Panc1 (cell line): Measurements from ENCODE around the gene VOPP1. TPM values are rescaled to one million over a fixed set of nuclear protein-coding genes. Genes with fewer than 3 reads are reported as not detected.

Experiments used
- ATAC-seq: fragments of 200-7000 bp; cut with Tn5 transposase; 2 replicates; pipeline ENCODE4 v1.9.1; 2020; ENCODE audit warnings: mild to moderate bottlenecking, moderate library complexity
- BruUV-seq: library from RNA; stranded (reverse); fragments of 400-500 nt; replicated peaks from 2 replicates; lab custom pipeline; 2021; lab: Mats Ljungman, UMichigan
- CTCF ChIA-PET: fragments of 300-600 bp; sonication (Branson Sonifier 250); formaldehyde crosslinking; loops from one replicate; lab custom pipeline; 2022; ENCODE audit warnings: antibody characterized with exemption; lab: Charles Lee
- POLR2A ChIA-PET: fragments of 300-600 bp; sonication (Branson Sonifier 250); formaldehyde crosslinking; loops from one replicate; lab custom pipeline; 2022; ENCODE audit warnings: antibody characterized with exemption; lab: Charles Lee
- DNase-seq: peaks from one replicate; pipeline ENCODE4 v3.0.0-alpha.2; 2010; ENCODE audit warnings: low read depth, low spot score
- H3K27ac ChIP-seq: 2 replicates; pipeline ENCODE4 v1.5.1; 2011; ENCODE audit warnings: mild to moderate bottlenecking, low read length, inconsistent platforms
- H3K27me3 ChIP-seq: fragments of 200-500 bp; sonication (Bioruptor generic); 2 replicates; pipeline ENCODE4 v1.6.0; 2014; ENCODE audit warnings: low read length, inconsistent platforms; ENCODE audit not compliant: control insufficient read depth, insufficient read depth
- H3K36me3 ChIP-seq: fragments of 200-500 bp; sonication (Bioruptor generic); 2 replicates; pipeline ENCODE4 v1.5.1; 2014; ENCODE audit warnings: inconsistent platforms, mild to moderate bottlenecking, low read length, moderate library complexity; ENCODE audit not compliant: control insufficient read depth, insufficient read depth
- H3K4me1 ChIP-seq: 2 replicates; pipeline ENCODE4 v1.5.1; 2011; ENCODE audit warnings: inconsistent platforms, mild to moderate bottlenecking, low read length, moderate library complexity; ENCODE audit not compliant: control insufficient read depth, insufficient read depth
- H3K4me3 ChIP-seq, 2 experiments: 2 replicates each; pipeline ENCODE4 v1.5.1; 2011 to 2012; ENCODE audit warnings: low read depth in 2 of 2, low read length in 2 of 2, mild to moderate bottlenecking in 2 of 2, inconsistent platforms in 1 of 2, moderate library complexity in 1 of 2
- H3K9me3 ChIP-seq: fragments of 200-500 bp; sonication (Bioruptor generic); 2 replicates; pipeline ENCODE4 v1.5.1; 2014; ENCODE audit warnings: low read depth, mild to moderate bottlenecking, inconsistent platforms, low read length, moderate library complexity; ENCODE audit not compliant: control insufficient read depth, insufficient read depth
- POLR2AphosphoS5 ChIP-seq: IDR thresholded peaks from 2 replicates; pipeline ENCODE4 v1.6.1; 2012; ENCODE audit warnings: mild to moderate bottlenecking, low read depth, low read length, moderate library complexity
- SIN3A ChIP-seq: IDR thresholded peaks from 2 replicates; pipeline ENCODE4 v1.6.1; 2012; ENCODE audit warnings: low read depth, mild to moderate bottlenecking, low read length, moderate library complexity, borderline replicate concordance; ENCODE audit not compliant: insufficient read depth
- TCF7L2 ChIP-seq: IDR thresholded peaks from 2 replicates; pipeline ENCODE4 v1.6.1; 2011; ENCODE audit warnings: mild to moderate bottlenecking, low read depth, low read length, inconsistent platforms
- in situ Hi-C: cut with HindIII; loops from 2 replicates; pipeline ENCODE4 v1.10.0; 2016; ENCODE audit warnings: low sequenced_read_pairs, low pct_unique_long_range_greater_than_20kb
- intact Hi-C: fragments of 100-400 bp; cut with micrococcal nuclease; formaldehyde crosslinking; loops from one replicate; pipeline ENCODE4 v1.10.0; 2022; ENCODE audit not compliant: unreplicated experiment
- total RNA-seq: library from RNA; stranded (reverse); gene quantifications from one replicate; pipeline ENCODE4 v1.2.1, GENCODE V29; 2021; ENCODE audit not compliant: unreplicated experiment
- TF ChIP-seq, protein P1 (sequence below): fragments of 450-650 bp; IDR thresholded peaks from 2 replicates; pipeline ENCODE4 v1.5.1; 2017; ENCODE audit warnings: mild to moderate bottlenecking
- TF ChIP-seq, protein P2 (sequence below), 2 experiments: IDR thresholded peaks; 2 replicates each; pipeline ENCODE4 v1.6.1; 2011 to 2012; ENCODE audit warnings: low read depth in 2 of 2, control low read depth in 1 of 2, low read length in 1 of 2, mild to moderate bottlenecking in 1 of 2, moderate library complexity in 1 of 2; ENCODE audit not compliant: insufficient read depth in 1 of 2

The VOPP1 gene
- total RNA-seq, 1 experiment from 2014 or later: 131 TPM

DNA sequence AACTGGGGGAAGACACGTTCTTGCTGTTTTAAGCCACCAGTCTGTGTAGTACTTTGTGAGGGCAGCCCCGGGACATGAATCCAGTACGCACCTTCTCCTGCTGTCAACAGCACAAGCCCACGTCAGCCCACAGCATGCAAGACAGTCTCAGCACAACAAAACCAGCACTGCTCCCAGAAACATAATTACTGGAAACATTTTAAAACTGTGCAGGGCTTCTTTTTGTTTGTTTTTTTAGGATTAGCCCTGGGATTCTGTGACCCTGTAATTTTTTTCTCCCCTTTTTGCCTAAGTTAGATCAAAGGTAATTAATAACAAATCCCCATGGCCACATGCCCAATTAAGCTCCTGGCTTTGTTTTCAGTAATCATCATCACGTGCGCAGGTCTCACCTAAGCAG is 87.5 kb downstream of the VOPP1 start:
- no peaks in the 10 kb centered on the region for H3K4me1 ChIP-seq
- TF ChIP-seq TCF7L2 (no peak), SIN3A (no peak), POLR2AphosphoS5 (no peak)
- TF ChIP-seq, protein P1, sequence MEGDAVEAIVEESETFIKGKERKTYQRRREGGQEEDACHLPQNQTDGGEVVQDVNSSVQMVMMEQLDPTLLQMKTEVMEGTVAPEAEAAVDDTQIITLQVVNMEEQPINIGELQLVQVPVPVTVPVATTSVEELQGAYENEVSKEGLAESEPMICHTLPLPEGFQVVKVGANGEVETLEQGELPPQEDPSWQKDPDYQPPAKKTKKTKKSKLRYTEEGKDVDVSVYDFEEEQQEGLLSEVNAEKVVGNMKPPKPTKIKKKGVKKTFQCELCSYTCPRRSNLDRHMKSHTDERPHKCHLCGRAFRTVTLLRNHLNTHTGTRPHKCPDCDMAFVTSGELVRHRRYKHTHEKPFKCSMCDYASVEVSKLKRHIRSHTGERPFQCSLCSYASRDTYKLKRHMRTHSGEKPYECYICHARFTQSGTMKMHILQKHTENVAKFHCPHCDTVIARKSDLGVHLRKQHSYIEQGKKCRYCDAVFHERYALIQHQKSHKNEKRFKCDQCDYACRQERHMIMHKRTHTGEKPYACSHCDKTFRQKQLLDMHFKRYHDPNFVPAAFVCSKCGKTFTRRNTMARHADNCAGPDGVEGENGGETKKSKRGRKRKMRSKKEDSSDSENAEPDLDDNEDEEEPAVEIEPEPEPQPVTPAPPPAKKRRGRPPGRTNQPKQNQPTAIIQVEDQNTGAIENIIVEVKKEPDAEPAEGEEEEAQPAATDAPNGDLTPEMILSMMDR: no peak
- TF ChIP-seq, protein P2, sequence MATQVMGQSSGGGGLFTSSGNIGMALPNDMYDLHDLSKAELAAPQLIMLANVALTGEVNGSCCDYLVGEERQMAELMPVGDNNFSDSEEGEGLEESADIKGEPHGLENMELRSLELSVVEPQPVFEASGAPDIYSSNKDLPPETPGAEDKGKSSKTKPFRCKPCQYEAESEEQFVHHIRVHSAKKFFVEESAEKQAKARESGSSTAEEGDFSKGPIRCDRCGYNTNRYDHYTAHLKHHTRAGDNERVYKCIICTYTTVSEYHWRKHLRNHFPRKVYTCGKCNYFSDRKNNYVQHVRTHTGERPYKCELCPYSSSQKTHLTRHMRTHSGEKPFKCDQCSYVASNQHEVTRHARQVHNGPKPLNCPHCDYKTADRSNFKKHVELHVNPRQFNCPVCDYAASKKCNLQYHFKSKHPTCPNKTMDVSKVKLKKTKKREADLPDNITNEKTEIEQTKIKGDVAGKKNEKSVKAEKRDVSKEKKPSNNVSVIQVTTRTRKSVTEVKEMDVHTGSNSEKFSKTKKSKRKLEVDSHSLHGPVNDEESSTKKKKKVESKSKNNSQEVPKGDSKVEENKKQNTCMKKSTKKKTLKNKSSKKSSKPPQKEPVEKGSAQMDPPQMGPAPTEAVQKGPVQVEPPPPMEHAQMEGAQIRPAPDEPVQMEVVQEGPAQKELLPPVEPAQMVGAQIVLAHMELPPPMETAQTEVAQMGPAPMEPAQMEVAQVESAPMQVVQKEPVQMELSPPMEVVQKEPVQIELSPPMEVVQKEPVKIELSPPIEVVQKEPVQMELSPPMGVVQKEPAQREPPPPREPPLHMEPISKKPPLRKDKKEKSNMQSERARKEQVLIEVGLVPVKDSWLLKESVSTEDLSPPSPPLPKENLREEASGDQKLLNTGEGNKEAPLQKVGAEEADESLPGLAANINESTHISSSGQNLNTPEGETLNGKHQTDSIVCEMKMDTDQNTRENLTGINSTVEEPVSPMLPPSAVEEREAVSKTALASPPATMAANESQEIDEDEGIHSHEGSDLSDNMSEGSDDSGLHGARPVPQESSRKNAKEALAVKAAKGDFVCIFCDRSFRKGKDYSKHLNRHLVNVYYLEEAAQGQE (IDR thresholded peaks at IDR 0.05; ENCODE audit: insufficient read depth in 1 of 2, low read depth in 2 of 2, low read length in 1 of 2): no peak
- intact Hi-C loops (no loop called here), in situ Hi-C loops (no loop called here)
- DNase-seq (no peak), ATAC-seq (no peak)
- no peaks in the 10 kb centered on the region for H3K27me3 ChIP-seq
- ChIA-PET POLR2A (no interaction called here), CTCF (no interaction called here)
- BruUV-seq: no TSS peak
- H3K9me3 ChIP-seq: no peaks in the 10 kb centered on the region
- no peaks in the 10 kb centered on the region for H3K36me3 ChIP-seq
- no peak overlapping the region for H3K27ac ChIP-seq
- H3K4me3 ChIP-seq: no peak overlapping the region

DNA sequence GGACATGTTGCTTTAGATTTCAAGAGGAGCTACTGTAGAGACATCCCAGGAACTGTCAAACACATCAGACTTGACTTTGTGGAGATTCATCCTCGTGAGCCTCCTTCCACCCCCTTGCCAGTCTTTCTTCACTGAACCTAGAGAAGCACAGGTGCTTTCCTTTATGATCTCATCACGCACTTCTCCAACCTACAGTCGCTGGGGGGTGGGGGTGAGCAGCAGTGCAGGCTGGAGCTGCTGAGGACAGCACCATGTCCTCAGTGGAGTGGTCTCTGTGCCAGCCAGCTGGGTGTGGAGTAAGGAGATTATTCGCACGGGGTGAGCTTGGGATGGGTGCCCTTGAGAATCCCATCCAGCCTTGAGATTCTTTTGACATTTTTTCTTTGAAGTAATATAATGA is 88.1 kb downstream of the VOPP1 start:
- Histone ChIP-seq H3K27ac (no peak overlapping the region), H3K4me3 (no peak overlapping the region), H3K4me1 (no peaks in the 10 kb centered on the region), H3K36me3 (no peaks in the 10 kb centered on the region), H3K27me3 (no peaks in the 10 kb centered on the region), H3K9me3 (no peaks in the 10 kb centered on the region)
- BruUV-seq: no TSS peak
- intact Hi-C loops (no loop called here), in situ Hi-C loops (no loop called here)
- ChIA-PET POLR2A (no interaction called here), CTCF (no interaction called here)
- no peak for ATAC-seq
- no peak for DNase-seq
- TF ChIP-seq, protein P1: no peak
- TF ChIP-seq, protein P2 (IDR thresholded peaks at IDR 0.05; ENCODE audit: insufficient read depth in 1 of 2, low read depth in 2 of 2, low read length in 1 of 2): no peak
- TF ChIP-seq SIN3A (no peak), TCF7L2 (no peak), POLR2AphosphoS5 (no peak)
